DLD1 (cell line): Measurements from ENCODE around the gene PPA1.
"Not testable (repeated sequence)": the region's sequence is repeated elsewhere in the genome, so short reads cannot be mapped to it uniquely, and the experiment has no call there.

Experiments used
- in situ Hi-C: cut with HindIII; loops from 2 replicates; pipeline ENCODE4 v1.10.0; 2017; ENCODE audit warnings: low sequenced_read_pairs

PPA1 gene

GRCh38 chr10:70255329-70256299 lies 22.4 kb upstream of the PPA1 start:
- in situ Hi-C loops = no loop called here

- in situ Hi-C loops = no loop called here
Observed at GRCh38 chr10:70254778-70255328, 21.6 kb upstream of the PPA1 start.

- in situ Hi-C loops = no loop called here
Observed at GRCh38 chr10:70253878-70254765, 20.9 kb upstream of the PPA1 start.

DNA sequence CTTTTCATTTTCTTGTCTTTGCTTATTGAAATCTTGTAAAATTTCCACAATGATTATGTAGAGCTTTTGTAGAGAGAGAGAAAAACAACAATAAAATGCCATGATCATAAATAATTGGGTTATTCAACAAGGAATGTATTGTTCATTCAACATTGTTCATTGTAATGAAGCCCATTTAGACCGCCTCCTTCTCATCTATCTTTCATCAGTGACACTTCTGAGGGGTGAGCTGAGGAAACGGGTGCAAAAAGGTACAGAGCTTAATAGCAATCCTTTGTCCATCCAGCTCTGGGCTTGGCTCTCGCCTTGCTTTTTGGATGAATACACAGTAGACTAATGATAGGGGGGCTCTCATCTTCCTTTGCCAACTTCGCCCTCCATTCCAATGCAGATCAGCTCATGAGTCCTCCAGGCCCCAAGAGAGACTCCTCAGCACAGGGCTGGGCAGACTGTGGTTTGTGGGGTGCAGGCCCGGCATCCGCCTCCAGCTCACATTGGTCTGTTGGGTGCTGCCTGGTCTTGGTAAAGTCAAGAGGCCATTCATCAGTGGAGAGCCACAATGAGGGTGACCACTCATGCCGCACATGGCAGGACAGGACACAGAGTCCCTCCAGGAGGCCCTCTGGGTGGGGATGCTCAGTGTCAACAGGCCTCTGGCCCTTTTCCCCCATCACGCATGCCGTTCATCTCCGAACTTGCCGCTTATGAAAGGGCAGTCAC lies 17.9 kb upstream of the PPA1 start:
- in situ Hi-C loops = no loop called here

- in situ Hi-C loops = no loop called here
Observed at GRCh38 chr10:70247360-70247759, 14.1 kb upstream of the PPA1 start.

DNA sequence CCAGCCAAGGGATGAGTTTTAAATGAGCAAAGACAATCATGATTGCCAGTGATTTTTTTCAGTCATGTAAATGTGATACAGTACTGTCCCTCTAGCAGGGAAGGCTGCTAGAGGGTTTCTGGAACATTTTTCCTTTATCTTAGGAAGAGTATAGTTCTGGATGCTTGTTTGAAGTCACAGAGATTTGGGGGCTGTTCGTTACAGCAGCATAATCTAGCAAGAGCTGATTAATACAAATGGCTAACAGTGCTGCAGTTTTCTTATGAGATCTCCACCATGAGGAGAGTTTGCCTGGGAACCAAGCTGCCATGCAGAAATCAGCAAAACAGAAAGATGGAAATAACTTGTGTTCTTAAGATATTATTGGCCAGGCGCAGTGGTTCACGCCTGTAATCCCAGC lies 7.9 kb upstream of the PPA1 start:
- in situ Hi-C loops = no loop called here

- in situ Hi-C loops = not testable (repeated sequence)
Observed at GRCh38 chr10:70239986-70240385, 6.8 kb upstream of the PPA1 start.

DNA sequence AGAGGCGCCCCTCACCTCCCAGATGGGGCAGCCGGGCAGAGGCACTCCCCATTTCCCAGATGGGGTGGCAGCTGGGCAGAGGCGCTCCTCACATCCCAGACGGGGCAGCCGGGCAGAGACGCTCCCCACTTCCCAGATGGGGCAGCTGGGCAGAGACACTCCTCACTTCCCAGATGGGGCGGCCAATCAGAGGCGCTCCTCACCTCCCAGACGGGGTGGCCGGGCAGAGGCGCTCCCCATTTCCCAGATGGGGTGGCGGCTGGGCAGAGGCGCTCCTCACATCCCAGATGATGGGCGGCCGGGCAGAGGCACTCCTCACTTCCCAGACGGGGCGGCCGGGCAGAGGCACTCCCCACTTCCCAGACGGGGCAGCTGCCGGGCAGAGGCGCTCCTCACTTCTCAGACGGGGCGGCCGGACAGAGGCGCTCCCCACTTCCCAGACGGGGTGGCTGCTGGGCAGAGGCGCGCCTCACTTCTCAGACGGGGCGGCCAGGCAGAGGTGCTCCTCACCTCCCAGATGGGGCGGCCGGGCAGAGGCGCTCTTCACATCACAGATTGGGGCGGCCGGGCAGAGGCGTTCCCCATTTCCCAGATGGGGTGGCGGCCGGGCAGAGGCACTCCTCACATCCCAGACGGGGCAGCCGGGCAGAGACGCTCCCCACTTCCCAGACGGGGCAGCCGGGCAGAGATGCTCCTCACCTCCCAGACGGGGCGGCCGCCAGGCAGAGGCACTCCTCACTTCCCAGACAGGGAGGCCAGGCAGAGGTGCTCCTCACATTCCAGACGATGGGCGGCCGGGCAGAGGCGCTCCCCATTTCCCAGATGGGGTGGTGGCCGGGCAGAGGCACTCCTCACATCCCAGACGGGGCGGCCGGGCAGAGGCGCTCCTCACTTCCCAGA lies 6.1 kb upstream of the PPA1 start:
- in situ Hi-C loops = not testable (repeated sequence)

GRCh38 chr10:70237958-70238536 lies 4.8 kb upstream of the PPA1 start:
- in situ Hi-C loops = not testable (repeated sequence)

GRCh38 chr10:70234668-70235447 lies 1.6 kb upstream of the PPA1 start:
- in situ Hi-C loops = no loop called here

DNA sequence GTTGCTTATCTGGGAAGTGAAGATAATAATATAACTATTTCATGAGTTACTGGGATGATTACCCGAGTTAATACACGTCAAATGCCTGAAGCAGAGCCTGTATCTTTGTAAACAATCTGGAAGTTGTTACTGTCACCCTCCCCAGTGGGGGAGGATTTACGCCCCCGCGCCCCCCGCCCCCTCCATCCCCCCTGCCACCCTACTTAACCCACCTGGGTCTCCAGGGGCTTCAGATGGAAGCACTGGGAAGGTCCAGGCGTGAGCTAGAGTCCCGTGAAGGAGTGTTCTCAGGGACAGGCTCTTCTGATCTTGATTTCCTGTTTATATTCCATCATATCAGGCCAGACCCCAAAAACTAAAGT lies 691 bp upstream of the PPA1 start:
- in situ Hi-C loops = no loop called here

GRCh38 chr10:70232859-70233108 lies 445 bp downstream of the PPA1 start:
- in situ Hi-C loops = no loop called here

GRCh38 chr10:70232155-70232858 lies 922 bp downstream of the PPA1 start:
- in situ Hi-C loops = no loop called here

GRCh38 chr10:70228491-70228890 lies 4.7 kb downstream of the PPA1 start:
- in situ Hi-C loops = loop anchor here (10.0 kb wide), 1 partner anchor 106 kb away; no protein-coding TSS in a partner anchor

GRCh38 chr10:70227548-70228320 lies 5.5 kb downstream of the PPA1 start:
- in situ Hi-C loops = loop anchor here (10.0 kb wide), 1 partner anchor 107 kb away; no protein-coding TSS in a partner anchor

DNA sequence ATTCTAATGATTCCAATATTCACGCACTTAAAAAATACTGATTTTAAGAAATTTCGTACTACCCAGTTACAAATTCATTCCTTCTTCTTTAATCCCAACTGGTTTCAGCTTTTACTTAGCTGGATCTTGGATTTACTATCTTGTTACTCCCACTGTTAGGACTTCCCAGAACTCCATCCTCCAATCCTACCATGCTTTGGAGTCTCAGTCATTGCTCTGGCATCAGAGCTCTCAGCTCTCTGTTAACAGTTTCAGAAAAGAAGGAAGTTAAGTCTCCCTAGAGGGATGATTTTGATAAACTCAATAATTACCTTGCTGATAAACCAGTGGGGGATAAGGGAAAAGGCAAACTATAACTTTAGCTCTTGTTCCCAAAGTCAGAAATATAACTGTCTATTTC lies 9.5 kb downstream of the PPA1 start:
- in situ Hi-C loops = loop anchor here (10.0 kb wide), 1 partner anchor 111 kb away; no protein-coding TSS in a partner anchor

DNA sequence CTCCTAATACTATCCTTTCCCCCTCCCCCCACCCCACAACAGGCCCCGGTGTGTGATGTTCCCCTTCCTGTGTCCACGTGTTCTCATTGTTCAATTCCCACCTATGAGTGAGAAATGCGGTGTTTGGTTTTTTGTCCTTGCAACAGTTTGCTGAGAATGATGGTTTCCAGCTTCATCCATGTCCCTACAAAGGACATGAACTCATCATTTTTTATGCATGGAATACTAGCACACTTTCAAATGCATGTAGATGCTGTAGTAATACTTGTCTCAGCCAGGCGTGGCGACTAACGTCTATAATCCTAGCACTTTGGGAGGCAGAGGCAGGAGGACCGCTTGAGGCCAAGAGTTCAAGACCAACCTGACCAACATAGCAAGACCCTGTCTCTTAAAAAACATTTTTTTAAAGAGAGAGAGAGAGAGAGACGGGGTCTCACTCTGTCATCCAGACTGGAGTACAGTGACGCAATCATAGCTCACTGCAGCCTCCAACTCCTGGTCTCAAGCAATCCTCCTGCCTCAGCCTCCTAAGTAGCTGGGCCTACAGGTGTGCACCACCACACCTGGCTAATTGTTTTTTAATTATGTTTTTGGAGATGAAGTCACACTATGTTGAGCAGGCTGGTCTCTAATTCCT lies 10.3 kb downstream of the PPA1 start:
- in situ Hi-C loops = loop anchor here (10.0 kb wide), 1 partner anchor 112 kb away; no protein-coding TSS in a partner anchor
